ENCODE results near the gene NEK6. TPM values are rescaled to one million over a fixed set of nuclear protein-coding genes. Genes with fewer than 3 reads are reported as not detected.

The NEK6 gene
- total RNA-seq, 1 experiment from 2014 or later = 21.1 TPM

DNA sequence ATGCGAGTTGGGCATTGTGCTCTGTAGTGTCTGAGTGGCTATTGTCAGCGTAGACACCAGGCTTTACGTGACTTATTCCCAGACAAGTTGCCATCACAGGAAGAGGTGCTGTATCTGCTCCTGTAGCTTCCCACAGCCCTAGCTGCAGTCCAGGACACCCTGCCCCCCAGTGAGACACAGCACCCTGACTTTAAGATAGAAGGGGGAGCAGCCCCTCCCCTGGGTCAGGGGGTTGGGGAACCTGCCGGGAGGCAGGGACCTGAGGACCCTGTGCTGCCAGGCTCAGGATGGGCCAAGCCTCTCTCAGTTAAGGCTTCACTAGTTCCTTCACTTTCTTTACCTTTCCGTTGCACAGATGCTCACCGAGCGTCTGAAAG lies 75.4 kb downstream of the NEK6 start:
- BruUV-seq (replicated peaks) = no TSS peak
- Histone ChIP-seq H3K79me2 (ENCODE audit: low read length) (no peaks in the 10 kb centered on the region), H3K4me1 (ENCODE audit: insufficient read depth, low read length) (no peaks in the 10 kb centered on the region), H3K36me3 (ENCODE audit: low read depth, low read length) (no peaks in the 10 kb centered on the region), H3K9me2 (replicated peaks; ENCODE audit: low read length) (no peaks in the 10 kb centered on the region), H3K9me3 (ENCODE audit: low read length) (no peaks in the 10 kb centered on the region), H3F3A (ENCODE audit: low read length, unreplicated experiment) (no peaks in the 10 kb centered on the region), H3K4me3 (ENCODE audit: low read length) (no peak overlapping the region), H3K27me3 (ENCODE audit: low read length) (no peaks in the 10 kb centered on the region), H3K27ac (ENCODE audit: low read length) (no peak overlapping the region), H2AFZ (ENCODE audit: low read length) (no peak overlapping the region), H4K20me1 (ENCODE audit: low read length) (no peaks in the 10 kb centered on the region), H3K4me2 (ENCODE audit: low read length) (no peak overlapping the region), H3K9ac (ENCODE audit: low read length) (no peak overlapping the region)
- CTCF ChIA-PET = interaction anchor here (0.6 kb wide), 1 partner anchor 377 kb away, joined by 4 read pairs; no protein-coding TSS in a partner anchor
- ATAC-seq = no peak
- intact Hi-C loops (cut with micrococcal nuclease) = no loop called here
- no peak for DNase-seq
- TF ChIP-seq EZH2 (IDR thresholded peaks at IDR 0.05; ENCODE audit: low read length, unreplicated experiment) (no peak), EZH2phosphoT487 (IDR thresholded peaks at IDR 0.05; ENCODE audit: borderline replicate concordance, low read length) (no peak)
- TF ChIP-seq, protein P1, sequence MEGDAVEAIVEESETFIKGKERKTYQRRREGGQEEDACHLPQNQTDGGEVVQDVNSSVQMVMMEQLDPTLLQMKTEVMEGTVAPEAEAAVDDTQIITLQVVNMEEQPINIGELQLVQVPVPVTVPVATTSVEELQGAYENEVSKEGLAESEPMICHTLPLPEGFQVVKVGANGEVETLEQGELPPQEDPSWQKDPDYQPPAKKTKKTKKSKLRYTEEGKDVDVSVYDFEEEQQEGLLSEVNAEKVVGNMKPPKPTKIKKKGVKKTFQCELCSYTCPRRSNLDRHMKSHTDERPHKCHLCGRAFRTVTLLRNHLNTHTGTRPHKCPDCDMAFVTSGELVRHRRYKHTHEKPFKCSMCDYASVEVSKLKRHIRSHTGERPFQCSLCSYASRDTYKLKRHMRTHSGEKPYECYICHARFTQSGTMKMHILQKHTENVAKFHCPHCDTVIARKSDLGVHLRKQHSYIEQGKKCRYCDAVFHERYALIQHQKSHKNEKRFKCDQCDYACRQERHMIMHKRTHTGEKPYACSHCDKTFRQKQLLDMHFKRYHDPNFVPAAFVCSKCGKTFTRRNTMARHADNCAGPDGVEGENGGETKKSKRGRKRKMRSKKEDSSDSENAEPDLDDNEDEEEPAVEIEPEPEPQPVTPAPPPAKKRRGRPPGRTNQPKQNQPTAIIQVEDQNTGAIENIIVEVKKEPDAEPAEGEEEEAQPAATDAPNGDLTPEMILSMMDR (conservative IDR thresholded peaks at IDR 0.05; ENCODE audit: low read depth, low read length) = no peak
- POLR2A ChIA-PET (ENCODE audit: unreplicated experiment) = no interaction called here

DNA sequence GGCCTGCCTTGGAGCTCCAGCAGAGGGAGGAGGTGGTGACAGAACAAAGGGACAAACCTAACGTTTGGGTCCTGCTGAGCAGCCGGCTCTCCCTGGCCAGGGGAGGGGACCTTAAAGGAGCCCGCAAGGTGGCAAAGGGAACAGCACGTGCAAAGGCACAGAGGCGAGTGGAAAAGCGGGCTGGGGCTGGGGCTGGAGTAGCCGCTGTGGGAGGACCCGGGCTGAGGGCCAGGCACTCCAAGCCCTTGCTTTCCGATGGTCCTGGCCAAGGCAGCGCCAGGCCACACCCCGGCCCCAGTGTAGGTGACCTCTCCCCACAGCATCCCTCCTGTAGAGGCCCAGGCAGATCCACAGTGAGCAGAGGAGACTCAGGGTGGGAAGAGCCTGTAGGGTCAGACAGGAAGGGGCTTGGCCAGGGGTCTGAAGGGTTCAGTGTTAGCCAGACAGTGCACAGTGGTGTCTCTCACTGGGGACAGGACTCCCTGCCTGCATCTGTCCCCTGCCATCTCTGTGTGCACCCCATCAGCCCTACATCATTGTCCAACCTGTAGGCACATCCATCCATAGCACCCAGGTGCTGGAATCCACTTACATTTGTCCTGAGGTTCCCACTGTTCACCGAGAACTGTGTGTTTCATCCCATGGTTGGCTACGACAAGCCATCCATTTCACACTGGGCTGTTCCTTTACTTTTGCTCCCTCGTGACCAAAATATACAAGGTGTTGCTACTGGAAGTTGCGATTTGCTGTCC lies 77.0 kb downstream of the NEK6 start:
- Histone ChIP-seq H3K36me3 (ENCODE audit: low read depth, low read length) (no peaks in the 10 kb centered on the region), H4K20me1 (ENCODE audit: low read length) (no peaks in the 10 kb centered on the region), H3K9ac (ENCODE audit: low read length) (no peak overlapping the region), H3K4me2 (ENCODE audit: low read length) (no peak overlapping the region), H3F3A (ENCODE audit: low read length, unreplicated experiment) (no peaks in the 10 kb centered on the region), H3K9me3 (ENCODE audit: low read length) (no peaks in the 10 kb centered on the region), H3K27ac (ENCODE audit: low read length) (no peak overlapping the region), H3K79me2 (ENCODE audit: low read length) (no peaks in the 10 kb centered on the region), H3K9me2 (replicated peaks; ENCODE audit: low read length) (no peaks in the 10 kb centered on the region), H3K4me1 (ENCODE audit: insufficient read depth, low read length) (no peaks in the 10 kb centered on the region), H2AFZ (ENCODE audit: low read length) (no peak overlapping the region), H3K4me3 (ENCODE audit: low read length) (no peak overlapping the region), H3K27me3 (ENCODE audit: low read length) (no peaks in the 10 kb centered on the region)
- DNase-seq (no peak), ATAC-seq (no peak)
- no TSS peak for BruUV-seq (replicated peaks)
- TF ChIP-seq EZH2 (IDR thresholded peaks at IDR 0.05; ENCODE audit: low read length, unreplicated experiment) (no peak), EZH2phosphoT487 (IDR thresholded peaks at IDR 0.05; ENCODE audit: borderline replicate concordance, low read length) (no peak)
- TF ChIP-seq, protein P1 (conservative IDR thresholded peaks at IDR 0.05; ENCODE audit: low read depth, low read length) = no peak
- POLR2A ChIA-PET (ENCODE audit: unreplicated experiment) = no interaction called here
- intact Hi-C loops (cut with micrococcal nuclease) = no loop called here
- CTCF ChIA-PET = no interaction called here

DNA sequence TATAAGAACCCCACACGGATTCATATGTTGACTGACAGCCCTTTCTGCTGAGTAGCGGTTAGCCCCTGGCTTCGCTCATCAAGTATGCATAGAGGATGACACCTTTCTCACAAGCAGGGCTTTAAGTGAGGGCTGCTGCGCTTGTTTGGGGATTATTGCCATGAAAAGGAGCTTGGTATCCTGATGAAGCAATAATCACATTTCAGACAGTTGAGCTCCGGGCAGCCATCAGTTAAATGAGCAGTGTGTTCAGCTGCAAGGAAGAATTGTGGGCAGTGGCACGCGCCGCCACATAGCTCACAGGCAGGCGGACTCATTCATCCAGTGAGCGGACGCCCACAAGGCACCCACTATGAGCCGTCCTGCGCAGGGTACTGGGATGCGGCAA lies 77.6 kb downstream of the NEK6 start:
- Histone ChIP-seq H3K4me3 (ENCODE audit: low read length) (no peak overlapping the region), H3K9me2 (replicated peaks; ENCODE audit: low read length) (no peaks in the 10 kb centered on the region), H3K36me3 (ENCODE audit: low read depth, low read length) (no peaks in the 10 kb centered on the region), H3K27me3 (ENCODE audit: low read length) (no peaks in the 10 kb centered on the region), H4K20me1 (ENCODE audit: low read length) (no peaks in the 10 kb centered on the region), H3K4me1 (ENCODE audit: insufficient read depth, low read length) (no peaks in the 10 kb centered on the region), H3K9ac (ENCODE audit: low read length) (no peak overlapping the region), H3K79me2 (ENCODE audit: low read length) (no peaks in the 10 kb centered on the region), H3F3A (ENCODE audit: low read length, unreplicated experiment) (no peaks in the 10 kb centered on the region), H2AFZ (ENCODE audit: low read length) (no peak overlapping the region), H3K4me2 (ENCODE audit: low read length) (no peak overlapping the region), H3K27ac (ENCODE audit: low read length) (no peak overlapping the region), H3K9me3 (ENCODE audit: low read length) (no peaks in the 10 kb centered on the region)
- no peak for TF ChIP-seq EZH2phosphoT487 (IDR thresholded peaks at IDR 0.05; ENCODE audit: borderline replicate concordance, low read length)
- no peak for TF ChIP-seq EZH2 (IDR thresholded peaks at IDR 0.05; ENCODE audit: low read length, unreplicated experiment)
- TF ChIP-seq, protein P1 (conservative IDR thresholded peaks at IDR 0.05; ENCODE audit: low read depth, low read length) = no peak
- ATAC-seq (no peak), DNase-seq (no peak)
- ChIA-PET POLR2A (ENCODE audit: unreplicated experiment) (no interaction called here), CTCF (no interaction called here)
- intact Hi-C loops (cut with micrococcal nuclease) = no loop called here
- BruUV-seq (replicated peaks) = no TSS peak
